Lower leg skin (tissue), 4 donors: ENCODE results near the gene PRDM9. TPM values are rescaled to one million over a fixed set of nuclear protein-coding genes. Genes with fewer than 3 reads are reported as not detected.

Experiments used
- DNase-seq, 2 donors: peaks; one replicate each; pipeline ENCODE4 v3.0.0-alpha.2; 2019; ENCODE audit warnings: low spot score in 2 of 2
- H3K4me3 ChIP-seq: fragments of 200-600 bp; sonication (generic); 2 replicates; pipeline ENCODE4 v1.5.1; 2017; ENCODE audit warnings: mild to moderate bottlenecking, low read depth; ENCODE audit not compliant: poor library complexity, severe bottlenecking
- POLR2A ChIP-seq, 2 donors: fragments of 450-650 bp; IDR thresholded peaks; one replicate each; pipeline ENCODE4 v1.6.1; 2016 to 2017; ENCODE audit warnings: antibody characterized with exemption in 2 of 2, mild to moderate bottlenecking in 1 of 2, moderate library complexity in 1 of 2
- WGBS, 2 donors: methylation state at CpG; one replicate each; pipeline ENCODE4 v1.1.5; 2018; 5-methylcytosine and 5-hydroxymethylcytosine counted together
- intact Hi-C: fragments of 100-400 bp; cut with DNase I; formaldehyde crosslinking; loops from one replicate; pipeline ENCODE4 v1.15.0; 2023; ENCODE audit warnings: low total_unique reads
- total RNA-seq, 4 donors: library from RNA; depleted of rRNA; stranded (reverse); fragments of >200 nt; gene quantifications; one replicate each; pipeline ENCODE4 v1.1.0, GENCODE V29; 2016
- TF ChIP-seq, protein P1 (sequence below), 3 donors: fragments of 450-650 bp; IDR thresholded peaks; one replicate each; pipeline ENCODE4 v1.5.1; 2016; ENCODE audit warnings: antibody characterized with exemption in 3 of 3, mild to moderate bottlenecking in 3 of 3, moderate library complexity in 2 of 3

PRDM9 gene
- total RNA-seq, 4 donors from 2014 or later, result not detected

DNA sequence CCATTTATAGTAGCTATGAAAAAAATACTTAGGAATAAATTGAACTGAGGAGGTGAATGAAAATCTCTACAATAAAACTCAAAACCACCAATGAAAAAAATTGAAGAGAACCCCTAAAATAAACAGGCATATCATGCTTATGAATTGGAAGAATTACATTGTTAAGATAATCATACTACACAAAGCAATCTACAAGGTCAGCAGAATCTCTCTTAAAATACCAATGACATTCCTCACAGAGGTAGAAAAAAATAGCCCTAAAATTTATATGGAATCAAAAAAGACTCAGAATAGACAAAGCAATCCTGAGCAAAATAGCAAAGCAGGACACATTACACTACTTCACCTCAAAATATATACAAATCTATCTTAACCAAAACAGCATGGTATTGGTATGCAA lies 23.2 kb downstream of the PRDM9 start:
- TF ChIP-seq, protein P1, sequence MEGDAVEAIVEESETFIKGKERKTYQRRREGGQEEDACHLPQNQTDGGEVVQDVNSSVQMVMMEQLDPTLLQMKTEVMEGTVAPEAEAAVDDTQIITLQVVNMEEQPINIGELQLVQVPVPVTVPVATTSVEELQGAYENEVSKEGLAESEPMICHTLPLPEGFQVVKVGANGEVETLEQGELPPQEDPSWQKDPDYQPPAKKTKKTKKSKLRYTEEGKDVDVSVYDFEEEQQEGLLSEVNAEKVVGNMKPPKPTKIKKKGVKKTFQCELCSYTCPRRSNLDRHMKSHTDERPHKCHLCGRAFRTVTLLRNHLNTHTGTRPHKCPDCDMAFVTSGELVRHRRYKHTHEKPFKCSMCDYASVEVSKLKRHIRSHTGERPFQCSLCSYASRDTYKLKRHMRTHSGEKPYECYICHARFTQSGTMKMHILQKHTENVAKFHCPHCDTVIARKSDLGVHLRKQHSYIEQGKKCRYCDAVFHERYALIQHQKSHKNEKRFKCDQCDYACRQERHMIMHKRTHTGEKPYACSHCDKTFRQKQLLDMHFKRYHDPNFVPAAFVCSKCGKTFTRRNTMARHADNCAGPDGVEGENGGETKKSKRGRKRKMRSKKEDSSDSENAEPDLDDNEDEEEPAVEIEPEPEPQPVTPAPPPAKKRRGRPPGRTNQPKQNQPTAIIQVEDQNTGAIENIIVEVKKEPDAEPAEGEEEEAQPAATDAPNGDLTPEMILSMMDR (IDR thresholded peaks at IDR 0.05), result no peak
- no peak for TF ChIP-seq POLR2A (IDR thresholded peaks at IDR 0.05)
- no peak overlapping the region for H3K4me3 ChIP-seq
- intact Hi-C loops, result no loop called here
- no peak for DNase-seq

DNA sequence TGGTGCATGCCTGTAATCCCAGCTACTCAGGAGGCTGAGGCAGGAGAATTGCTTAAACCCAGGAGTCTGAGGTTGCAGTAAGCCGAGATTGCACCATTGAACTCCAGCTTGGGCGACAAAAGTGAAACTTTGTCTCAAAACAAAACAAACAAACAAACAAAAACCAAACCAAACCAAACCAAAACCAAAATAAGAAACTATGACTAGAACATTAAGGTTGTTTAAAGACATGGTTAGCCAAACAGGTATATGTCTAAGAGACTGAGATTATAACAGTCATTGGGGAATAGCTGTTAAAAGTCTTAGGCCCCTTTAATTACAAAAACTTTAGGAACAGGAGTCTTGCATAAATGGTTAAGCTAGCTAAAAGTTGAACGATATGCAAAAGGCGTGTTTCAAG lies 63.6 kb downstream of the PRDM9 start:
- 72 to 73% methylated on average over 4 of the region's 4 CpGs for WGBS, 2 donors
- no peak for TF ChIP-seq POLR2A (IDR thresholded peaks at IDR 0.05)
- TF ChIP-seq, protein P1 (IDR thresholded peaks at IDR 0.05), result no peak
- intact Hi-C loops, result no loop called here
- no peak for DNase-seq
- H3K4me3 ChIP-seq, result no peak overlapping the region
